Raji (cell line): ENCODE measurements around the gene ANKRD17.

Experiments
- POLR2A ChIP-seq: IDR thresholded peaks from 2 replicates; pipeline ENCODE4 v1.6.1; 2011; ENCODE audit warnings: low read depth, low read length, control low read depth; ENCODE audit not compliant: insufficient read depth

ANKRD17 gene

DNA sequence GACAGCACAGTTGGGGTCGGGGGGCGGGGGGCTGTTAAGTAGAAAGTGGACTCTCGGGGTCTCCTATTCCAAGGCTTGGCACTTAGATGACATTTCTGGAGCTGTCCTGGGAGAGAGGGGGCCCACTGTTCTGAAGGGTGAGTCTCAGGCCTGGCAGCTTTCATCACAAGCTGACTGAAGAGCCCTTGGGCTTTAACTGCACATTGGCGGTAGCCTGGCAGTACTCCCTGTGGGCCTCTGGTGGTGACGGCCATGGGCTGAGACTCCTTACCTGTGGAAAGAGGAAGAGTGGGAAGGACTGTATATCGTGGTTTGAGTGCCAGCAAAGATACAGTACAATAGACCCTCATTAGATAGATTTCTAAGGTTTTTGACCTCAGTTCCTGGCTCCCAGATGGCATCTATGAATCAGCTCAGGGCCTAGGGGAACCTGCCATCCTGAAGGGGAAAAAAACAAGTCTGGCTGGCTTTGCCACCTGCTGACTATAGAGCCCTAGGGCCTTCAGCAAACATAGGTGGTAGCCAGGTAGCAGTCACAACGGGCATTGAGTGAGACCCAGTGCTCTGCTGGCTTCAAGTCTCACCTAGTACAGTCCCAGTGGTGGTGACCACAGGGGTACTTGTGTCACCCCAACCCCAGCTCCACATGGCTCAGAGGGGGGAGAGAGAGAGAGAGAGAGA is 87.9 kb downstream of the ANKRD17 start:
- no peak for TF ChIP-seq POLR2A

DNA sequence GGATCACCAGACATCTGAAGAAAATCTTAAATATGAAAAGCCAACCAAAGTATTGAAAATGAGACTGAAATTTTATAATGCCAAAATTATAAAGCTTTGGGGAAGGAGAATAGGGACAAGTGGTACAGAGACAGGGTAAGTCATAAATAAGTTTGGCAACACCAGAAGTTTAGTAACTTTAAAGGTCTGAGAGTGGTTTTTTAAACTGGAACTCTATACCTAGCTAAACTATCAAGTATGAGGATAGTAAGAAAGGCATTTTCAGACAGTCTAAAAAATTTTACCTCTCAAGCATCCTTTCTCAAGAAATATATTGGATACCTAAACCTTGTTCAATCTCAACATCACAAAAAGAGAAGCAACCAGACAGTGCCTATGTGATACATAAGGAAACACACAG is 92.4 kb downstream of the ANKRD17 start:
- no peak for TF ChIP-seq POLR2A

DNA sequence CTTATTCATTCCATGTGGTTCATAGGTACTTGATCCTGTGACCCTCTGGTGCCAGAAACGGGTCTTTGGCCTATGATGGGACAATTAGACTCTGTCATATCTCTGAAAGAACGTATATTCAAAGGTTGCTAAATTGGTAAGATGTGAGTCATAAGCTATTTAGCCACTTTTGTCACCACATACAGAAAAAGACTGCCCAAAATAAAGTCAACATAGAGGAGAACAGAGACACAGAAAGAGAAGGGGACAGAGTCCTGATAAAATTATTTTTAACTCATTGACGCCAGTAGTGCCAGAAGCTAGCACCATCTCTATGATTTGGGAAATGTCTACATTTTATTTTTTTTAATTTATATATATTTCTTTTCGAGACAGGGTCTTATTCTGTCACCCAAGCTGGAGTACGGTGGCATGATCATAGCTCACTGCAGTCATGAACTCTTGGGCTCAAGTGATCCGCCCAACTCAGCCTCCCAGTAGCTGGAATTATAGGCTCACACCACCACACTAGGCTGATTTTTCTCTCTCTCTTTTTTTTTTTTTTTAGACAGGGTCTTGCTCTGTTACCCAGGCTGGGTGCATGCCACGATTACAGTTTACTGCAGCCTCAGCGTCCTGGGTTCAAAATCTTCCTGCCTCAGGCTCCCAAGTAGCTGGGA is 96.9 kb downstream of the ANKRD17 start:
- TF ChIP-seq POLR2A: no peak

DNA sequence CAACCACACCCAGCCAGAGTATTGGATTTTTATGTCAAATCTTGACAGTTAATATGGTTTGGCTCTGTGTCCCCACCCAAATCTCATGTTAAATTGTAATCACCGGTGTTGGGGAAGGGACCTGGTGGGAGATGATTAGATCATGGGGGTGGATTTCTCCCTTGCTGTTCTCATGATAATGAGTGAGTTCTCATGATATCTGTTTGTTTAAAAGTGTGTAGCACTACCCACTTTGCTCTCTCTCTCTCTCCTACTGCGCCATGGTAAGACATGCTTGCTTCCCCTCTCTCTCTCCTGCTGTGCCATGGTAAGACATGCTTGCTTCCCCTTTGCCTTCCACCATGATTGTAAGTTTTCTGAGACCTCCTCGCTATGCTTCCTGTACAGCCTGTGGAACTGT is 102.2 kb downstream of the ANKRD17 start:
- TF ChIP-seq POLR2A: no peak

DNA sequence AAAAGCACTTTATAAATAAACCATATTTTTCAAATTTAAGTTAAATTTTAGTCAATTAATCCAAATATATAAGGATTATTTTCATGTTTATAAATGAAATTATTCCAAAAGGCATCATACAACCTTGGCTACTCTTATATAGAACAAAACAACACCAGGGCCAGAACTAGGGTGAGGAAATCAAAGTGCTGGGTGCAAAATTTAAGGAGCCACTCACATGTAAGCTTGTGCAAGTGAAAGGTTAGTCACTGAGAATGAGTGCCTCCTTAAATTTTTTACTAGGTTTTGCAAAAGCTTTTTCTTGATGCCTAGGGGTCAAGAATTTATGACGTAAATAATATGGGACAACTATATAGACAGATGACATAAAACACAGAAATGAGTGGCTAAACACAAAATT is 105.7 kb downstream of the ANKRD17 start:
- no peak for TF ChIP-seq POLR2A

DNA sequence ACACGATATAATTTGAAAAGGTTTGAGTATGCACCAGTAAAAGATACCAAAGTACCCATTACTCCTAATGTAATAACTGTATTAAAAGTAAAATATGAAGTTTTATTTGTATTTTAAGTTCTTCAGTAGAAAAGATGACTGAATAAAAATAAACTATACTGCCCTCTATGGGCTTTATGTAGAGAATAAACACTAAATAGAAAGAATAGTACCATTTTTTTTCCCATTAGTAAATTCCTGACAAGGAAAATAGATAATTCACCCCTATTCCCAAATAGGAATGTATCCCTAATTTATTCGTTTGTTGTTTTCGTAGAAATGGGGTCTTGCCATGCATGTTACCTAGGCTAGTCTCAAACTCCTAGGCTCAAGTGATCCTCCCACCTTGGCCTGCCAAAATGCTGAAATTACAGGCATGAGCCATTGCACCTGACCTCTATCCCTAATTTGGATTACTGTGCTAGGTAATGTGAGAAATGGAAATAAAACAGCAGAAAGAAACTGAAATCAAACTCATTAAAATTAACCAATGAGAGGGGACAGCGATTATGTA is 115.5 kb downstream of the ANKRD17 start:
- no peak for TF ChIP-seq POLR2A

DNA sequence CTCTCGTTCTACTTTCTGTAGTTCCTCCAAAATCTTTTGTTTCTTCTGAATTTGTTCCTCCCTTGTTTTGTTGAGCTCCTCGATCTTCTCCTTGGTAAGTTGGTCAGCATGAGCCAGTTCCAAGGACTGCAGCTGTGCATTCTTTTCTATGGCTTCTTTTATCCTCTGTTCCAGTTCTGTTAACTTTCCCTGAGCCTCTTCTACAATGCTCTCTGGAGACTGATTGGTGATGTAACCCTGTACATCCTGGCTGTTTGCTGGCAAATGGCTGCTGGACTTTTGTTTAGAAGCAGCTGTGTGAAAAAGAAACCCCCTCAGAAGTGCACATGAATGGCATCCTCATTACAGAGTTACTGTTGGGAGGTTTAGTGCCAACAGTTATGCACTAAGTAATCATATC is 118.6 kb downstream of the ANKRD17 start:
- TF ChIP-seq POLR2A: no peak

DNA sequence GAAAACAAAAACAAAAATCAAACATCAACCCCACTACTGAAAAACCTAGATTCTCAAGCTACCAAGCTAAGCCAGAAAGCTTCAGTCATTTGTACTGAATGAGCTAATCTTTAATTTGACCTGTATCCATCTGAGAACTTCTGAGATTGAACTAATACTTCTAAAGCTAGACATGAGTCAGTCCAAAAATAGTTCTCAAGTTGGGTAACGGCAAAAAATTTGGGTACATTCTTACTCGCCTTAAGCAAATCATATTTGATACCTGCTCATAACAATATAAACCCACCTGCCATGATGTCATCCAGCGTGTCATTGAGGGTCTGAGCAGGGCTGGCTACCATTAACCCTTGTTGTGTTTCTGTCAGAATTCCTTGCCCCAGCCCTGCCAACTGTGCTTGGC is 119.4 kb downstream of the ANKRD17 start:
- no peak for TF ChIP-seq POLR2A

DNA sequence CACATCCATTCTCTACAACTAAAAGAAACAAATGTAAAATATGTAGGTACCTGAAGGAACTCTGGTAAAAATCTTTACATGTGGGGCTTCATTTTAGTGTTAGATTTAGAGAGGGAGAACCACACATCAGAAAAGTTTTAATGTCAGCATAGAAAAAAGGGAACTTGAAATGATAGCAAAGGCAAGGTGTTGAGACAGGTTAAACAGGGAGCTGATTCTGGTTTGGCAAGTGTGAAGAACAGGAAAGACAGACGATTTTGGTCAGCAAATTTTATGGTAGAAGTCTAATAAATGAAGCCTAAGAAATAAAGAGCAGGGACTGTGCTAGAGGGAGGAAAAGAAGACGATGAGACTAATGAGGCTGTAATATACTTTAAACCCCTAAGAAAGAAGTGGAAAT is 121.5 kb downstream of the ANKRD17 start:
- no peak for TF ChIP-seq POLR2A

DNA sequence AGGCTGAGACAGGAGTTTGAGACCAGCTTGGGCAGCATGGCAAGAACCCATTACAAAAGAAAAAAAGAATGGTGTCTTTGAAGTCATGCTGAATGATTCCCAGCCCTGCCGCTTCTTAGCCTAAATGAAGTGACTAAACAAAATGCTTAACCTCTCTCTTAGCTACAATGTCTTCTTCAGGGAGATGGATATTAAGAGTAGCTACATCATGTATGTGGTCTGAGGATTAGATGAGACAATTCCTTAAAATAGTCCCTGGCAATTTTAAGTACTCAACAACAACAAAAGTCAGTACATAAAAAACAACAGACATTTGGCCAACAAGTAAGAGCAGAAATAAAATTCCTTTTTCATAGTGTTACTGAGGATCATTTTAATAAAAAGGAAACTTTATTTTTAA is 124.8 kb downstream of the ANKRD17 start:
- TF ChIP-seq POLR2A: no peak

DNA sequence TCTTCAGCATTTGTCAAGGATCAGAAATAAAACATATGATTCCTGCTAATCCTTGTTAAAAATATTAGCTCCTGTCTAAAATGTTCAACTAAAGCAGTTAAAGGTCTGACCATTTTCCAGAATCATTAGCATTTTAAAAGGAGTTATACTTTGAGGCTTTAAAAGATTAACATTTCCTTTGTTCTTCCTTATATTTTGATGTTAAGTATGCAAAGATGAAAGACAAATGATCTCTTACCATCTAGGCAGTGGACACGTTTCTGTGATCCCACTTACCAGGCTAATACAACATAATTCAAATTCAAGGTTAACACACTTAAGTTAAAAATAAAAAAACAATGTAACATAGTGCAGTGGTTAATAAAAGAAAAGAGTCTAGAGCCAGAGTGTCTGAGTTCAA is 127.3 kb downstream of the ANKRD17 start:
- no peak for TF ChIP-seq POLR2A

DNA sequence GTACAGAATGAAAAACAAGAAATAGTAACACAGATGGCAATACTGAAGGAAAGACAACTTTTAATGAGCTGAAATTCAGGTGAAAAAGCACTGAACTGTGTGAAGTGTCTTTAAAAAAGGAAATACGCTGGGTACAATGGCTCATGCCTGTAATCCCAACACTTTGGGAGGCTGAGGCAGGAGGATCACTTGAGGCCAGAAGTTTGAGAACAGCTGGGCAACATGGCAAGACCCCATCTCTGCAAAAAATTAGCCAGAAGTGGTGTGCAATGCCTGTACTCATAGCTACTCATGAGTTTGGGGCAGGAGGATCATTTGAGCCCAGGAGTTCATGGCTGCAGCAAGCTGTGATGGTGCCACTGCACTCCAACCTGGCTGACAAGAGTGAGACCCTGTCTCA is 129.3 kb downstream of the ANKRD17 start:
- TF ChIP-seq POLR2A: no peak

DNA sequence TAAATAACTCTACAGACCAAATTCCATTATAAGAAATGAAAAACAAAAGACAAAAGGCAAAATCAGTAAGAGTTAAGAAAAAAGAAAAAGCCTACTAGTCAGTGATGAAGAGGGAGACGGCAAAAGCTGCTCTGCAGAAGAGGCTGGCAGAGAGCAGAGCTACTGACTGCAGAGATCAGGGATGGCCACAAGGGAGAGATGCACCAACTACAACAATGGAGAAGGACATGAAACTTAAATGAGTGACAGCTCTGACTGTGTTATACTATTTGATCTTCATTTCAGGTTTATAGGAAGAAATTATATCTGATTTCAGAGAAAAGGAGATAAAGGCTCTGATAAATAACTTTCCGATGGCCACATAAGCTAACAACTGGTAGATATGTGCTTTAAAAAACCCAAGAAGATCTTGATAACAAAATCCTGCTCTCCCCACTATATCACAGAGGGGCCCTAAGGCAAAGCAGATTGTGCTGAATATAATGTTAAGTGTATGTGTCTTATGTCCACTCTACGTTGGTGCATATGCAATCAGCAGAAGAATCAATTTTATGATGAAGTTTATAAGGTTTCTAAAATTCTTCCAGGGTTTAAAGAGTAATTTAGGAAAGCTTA is 130.7 kb downstream of the ANKRD17 start:
- TF ChIP-seq POLR2A: no peak

DNA sequence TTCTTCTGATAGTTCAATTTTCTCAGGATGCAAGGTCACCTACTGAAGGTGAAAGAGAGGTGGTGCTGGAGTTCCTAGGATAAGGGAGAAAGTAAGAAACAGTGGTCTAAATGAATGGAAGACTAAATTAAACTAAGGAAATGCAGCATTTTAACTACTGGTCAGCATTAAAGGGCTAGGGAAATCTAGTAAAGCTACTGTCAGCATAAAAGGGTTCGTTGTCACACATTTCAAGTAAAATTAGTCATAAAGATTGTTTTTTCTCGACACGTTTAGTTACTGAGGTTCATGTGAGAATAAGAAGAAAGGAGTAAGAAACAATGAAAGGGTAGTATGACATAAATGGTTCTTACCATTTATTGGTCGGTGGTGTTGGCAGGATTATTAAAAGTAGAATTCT is 149.1 kb downstream of the ANKRD17 start:
- no peak for TF ChIP-seq POLR2A

DNA sequence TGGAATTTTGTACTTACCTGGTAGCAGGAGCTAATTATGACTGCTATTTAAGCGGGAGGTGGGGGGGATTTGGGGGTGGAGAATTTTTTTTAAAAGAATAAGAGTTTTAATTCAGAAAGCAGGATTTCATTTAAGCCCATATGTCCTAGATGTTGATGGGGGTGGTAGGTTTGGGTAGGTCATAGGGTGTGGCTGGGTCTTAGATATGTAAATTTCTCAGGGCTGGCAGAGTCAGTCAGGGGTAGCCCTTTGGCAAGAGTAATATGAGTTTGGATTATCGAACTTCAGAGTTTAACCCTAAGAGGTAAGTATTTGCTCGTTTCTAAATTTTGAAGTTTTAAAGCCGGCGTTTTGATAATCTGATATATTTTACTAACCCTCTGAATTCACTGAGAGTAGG is 153.9 kb downstream of the ANKRD17 start:
- no peak for TF ChIP-seq POLR2A

DNA sequence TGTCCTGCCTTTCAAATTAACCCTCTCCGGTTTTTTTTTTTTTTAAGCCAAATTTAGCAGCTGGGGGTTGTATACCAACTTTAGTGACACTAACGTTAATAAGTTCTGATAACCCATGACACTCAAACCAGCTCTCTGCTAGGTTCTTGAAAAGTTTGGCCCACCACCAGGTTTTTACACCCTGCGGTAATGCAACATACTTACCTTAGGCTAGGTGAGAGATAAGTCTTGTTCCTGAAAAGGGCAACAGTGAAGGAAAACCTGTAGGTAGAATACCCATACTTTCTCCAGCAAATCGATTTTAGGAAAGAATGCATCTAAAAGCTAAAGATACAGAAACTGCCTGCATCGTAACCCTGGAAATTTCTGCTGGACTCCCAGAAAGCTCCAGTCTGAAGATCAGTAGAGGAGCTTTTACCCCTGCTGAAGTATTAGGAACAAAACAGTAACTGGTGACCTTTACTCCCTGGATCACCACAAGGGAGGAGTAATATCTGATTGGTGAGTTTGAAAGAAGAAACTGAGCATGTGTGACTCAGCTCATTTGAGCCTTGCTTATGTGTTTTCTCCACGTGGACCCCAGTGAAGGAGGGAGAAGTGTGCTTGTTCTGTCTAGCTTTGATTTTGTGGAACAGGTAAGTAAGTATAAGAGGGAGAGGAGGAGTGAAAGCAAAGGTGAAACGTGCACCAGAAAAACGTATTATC is 154.6 kb downstream of the ANKRD17 start:
- no peak for TF ChIP-seq POLR2A

DNA sequence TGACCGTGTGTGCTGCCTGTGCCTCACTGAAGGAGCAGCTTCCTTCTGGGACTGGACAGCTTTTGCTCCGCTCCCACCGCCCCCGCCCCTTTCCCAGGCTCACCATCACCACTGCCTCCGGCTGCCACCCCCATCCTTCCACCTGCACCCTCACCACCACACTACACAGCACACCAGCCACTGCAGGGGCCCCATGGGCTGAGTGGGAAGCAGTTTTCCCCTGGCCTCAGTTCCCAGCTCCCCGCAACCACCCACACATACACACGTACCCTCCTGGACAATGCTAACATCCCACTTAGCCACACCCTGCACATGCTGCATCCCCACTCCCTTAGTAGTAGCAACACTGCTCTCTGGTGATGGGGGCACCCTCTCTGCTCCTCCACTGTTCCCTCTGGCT is 159.5 kb downstream of the ANKRD17 start:
- no peak for TF ChIP-seq POLR2A
